ENCODE results near the gene ADAMTS2.

ADAMTS2 gene

DNA sequence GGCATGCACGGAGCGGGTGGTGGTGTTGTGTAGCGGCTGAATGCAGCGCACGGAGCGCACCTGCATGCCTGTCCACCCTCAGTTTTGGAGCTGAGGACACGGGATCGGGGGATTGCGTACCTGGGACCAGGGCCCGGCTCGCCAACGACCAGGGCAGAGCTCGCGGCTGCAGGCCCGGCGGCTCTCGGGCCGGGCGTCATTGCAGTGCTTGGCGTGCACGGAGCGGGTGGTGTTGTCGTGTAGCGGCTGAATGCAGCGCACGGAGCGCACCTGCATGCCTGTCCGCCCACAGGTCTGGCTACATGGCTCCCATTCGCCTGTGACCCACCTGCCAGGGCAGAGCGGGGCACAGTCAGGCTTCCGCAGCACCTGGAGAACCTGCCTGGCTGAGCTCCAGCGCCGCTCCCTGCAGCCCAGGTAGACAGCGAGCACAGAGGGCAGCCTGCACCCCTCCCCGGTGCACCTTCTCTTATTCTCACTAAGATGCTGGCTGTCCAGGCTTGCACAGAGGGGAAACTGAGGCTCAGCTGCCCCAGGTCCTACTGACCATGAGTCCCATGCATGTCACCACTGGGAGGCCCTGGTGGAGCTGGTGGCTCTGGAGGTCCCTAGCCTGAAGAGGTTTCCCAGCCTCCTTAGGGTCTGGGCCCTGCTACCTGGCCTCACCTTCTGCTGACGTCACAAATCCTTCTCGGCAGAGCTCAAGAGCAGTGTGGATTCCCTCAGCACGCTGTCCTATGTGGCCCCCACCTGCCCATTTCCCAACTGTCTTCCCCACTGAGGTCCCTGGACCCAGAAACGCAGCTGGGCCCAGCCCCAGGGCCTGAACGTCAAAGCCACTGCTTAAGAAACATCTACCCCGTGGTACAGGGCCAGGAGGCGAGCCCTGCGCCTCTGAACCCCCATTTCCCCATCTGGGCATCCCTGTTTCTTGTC is 220.1 kb downstream of the ADAMTS2 start:
- Histone ChIP-seq H2BK5ac (ENCODE audit: low read length) (no peak overlapping the region), H3K14ac (ENCODE audit: low read length) (peak overlapping the region; percentile 56), H3K4me2 (ENCODE audit: insufficient read depth, low read length, poor library complexity, severe bottlenecking) (no peak overlapping the region), H2AK5ac (ENCODE audit: low read depth, low read length) (no peak overlapping the region), H2BK12ac (ENCODE audit: low read length) (peak overlapping the region; percentile 58), H3K79me1 (ENCODE audit: low read depth, low read length) (no peaks in the 10 kb centered on the region), H3K27ac (replicated peaks; ENCODE audit: low read length) (no peak overlapping the region), H3K9me3 (replicated peaks in 1 of 2; ENCODE audit: control insufficient read depth in 2 of 2, insufficient read depth in 1 of 2, low read depth in 1 of 2, low read length in 2 of 2) (peaks cover 3 to 38% of the 10 kb centered on the region in 2 donors), H3K18ac (ENCODE audit: low read length) (no peak overlapping the region), H3K4me1 (ENCODE audit: control insufficient read depth in 2 of 2, insufficient read depth in 1 of 2, low read depth in 1 of 2, low read length in 2 of 2) (no peaks in the 10 kb centered on the region), H2BK120ac (ENCODE audit: low read depth, low read length) (no peak overlapping the region), H3K23ac (ENCODE audit: low read depth, low read length, poor library complexity) (peak overlapping the region; percentile 65), H4K8ac (ENCODE audit: low read depth, low read length) (no peak overlapping the region), H3K9ac (ENCODE audit: low read depth, low read length, poor library complexity) (no peak overlapping the region), H3K4me3 (ENCODE audit: low read length in 2 of 2) (no peak overlapping the region), H4K91ac (ENCODE audit: low read depth, low read length, poor library complexity) (no peak overlapping the region), H3K27me3 (ENCODE audit: control insufficient read depth in 3 of 3, insufficient read depth in 3 of 3, low read depth in 1 of 3, low read length in 3 of 3) (no peaks in the 10 kb centered on the region), H2BK15ac (ENCODE audit: low read length) (no peak overlapping the region), H3K36me3 (replicated peaks in 1 of 2; ENCODE audit: control insufficient read depth in 2 of 2, insufficient read depth in 2 of 2, low read length in 2 of 2) (no peaks in the 10 kb centered on the region), H3K4ac (ENCODE audit: low read length) (no peak overlapping the region), H2AFZ (ENCODE audit: low read length) (no peak overlapping the region)
- WGBS, 2 donors (ENCODE audit: extremely low coverage in 2 of 2, insufficient read length in 2 of 2, insufficient replicate concordance in 1 of 2) = no CpG with 5 or more reads among the region's 43 CpGs
- DNase-seq (ENCODE audit: low spot score) = no peak

DNA sequence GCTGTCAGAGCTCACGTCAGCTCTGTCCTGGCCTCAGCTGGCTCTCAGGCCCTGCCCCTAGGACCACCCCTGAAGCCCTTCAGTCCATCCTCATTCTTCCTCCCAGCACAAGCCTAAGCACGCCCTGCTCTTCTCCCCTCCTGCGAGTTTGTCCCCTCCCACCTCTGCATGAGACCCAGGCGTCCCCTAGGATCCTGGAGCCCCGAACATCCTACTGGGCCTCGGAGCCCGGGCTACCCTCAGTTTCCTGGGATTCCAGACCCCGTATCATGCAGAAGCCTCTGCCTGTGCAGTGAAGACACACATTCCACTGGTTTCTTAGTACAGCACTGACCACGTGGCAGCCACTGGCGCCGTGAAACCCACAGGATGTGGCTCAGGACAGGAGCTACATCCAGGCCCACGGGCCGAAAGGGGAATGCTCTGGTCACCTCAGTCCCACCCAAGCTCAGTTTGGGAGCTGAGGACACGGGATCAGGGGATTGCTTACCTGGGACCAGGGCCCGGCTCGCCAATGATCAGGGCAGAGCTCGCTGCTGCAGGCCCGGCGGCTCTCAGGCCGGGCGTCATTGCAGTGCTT is 220.9 kb downstream of the ADAMTS2 start:
- WGBS, 2 donors (ENCODE audit: extremely low coverage in 2 of 2, insufficient read length in 2 of 2, insufficient replicate concordance in 1 of 2) = no CpG with 5 or more reads among the region's 21 CpGs
- no peak for DNase-seq (ENCODE audit: low spot score)
- H2BK120ac ChIP-seq (ENCODE audit: low read depth, low read length) = no peak overlapping the region
- H2BK15ac ChIP-seq (ENCODE audit: low read length) = no peak overlapping the region
- H2AK5ac ChIP-seq (ENCODE audit: low read depth, low read length) = no peak overlapping the region
- no peak overlapping the region for H3K9ac ChIP-seq (ENCODE audit: low read depth, low read length, poor library complexity)
- no peaks in the 10 kb centered on the region for H3K36me3 ChIP-seq (replicated peaks in 1 of 2; ENCODE audit: control insufficient read depth in 2 of 2, insufficient read depth in 2 of 2, low read length in 2 of 2)
- H3K4me3 ChIP-seq (ENCODE audit: low read length in 2 of 2) = no peak overlapping the region
- H2BK5ac ChIP-seq (ENCODE audit: low read length) = no peak overlapping the region
- H3K4ac ChIP-seq (ENCODE audit: low read length) = no peak overlapping the region
- no peaks in the 10 kb centered on the region for H3K27me3 ChIP-seq (ENCODE audit: control insufficient read depth in 3 of 3, insufficient read depth in 3 of 3, low read depth in 1 of 3, low read length in 3 of 3)
- H3K4me1 ChIP-seq (ENCODE audit: control insufficient read depth in 2 of 2, insufficient read depth in 1 of 2, low read depth in 1 of 2, low read length in 2 of 2) = no peaks in the 10 kb centered on the region
- no peak overlapping the region for H3K27ac ChIP-seq (replicated peaks; ENCODE audit: low read length)
- no peak overlapping the region for H3K23ac ChIP-seq (ENCODE audit: low read depth, low read length, poor library complexity)
- H3K4me2 ChIP-seq (ENCODE audit: insufficient read depth, low read length, poor library complexity, severe bottlenecking) = no peak overlapping the region
- no peak overlapping the region for H3K14ac ChIP-seq (ENCODE audit: low read length)
- no peaks in the 10 kb centered on the region for H3K79me1 ChIP-seq (ENCODE audit: low read depth, low read length)
- H4K91ac ChIP-seq (ENCODE audit: low read depth, low read length, poor library complexity) = no peak overlapping the region
- H4K8ac ChIP-seq (ENCODE audit: low read depth, low read length) = no peak overlapping the region
- H3K9me3 ChIP-seq (replicated peaks in 1 of 2; ENCODE audit: control insufficient read depth in 2 of 2, insufficient read depth in 1 of 2, low read depth in 1 of 2, low read length in 2 of 2) = peaks cover 3 to 41% of the 10 kb centered on the region in 2 donors
- no peak overlapping the region for H3K18ac ChIP-seq (ENCODE audit: low read length)
- no peak overlapping the region for H2AFZ ChIP-seq (ENCODE audit: low read length)
- peak overlapping the region; percentile 58 for H2BK12ac ChIP-seq (ENCODE audit: low read length)

DNA sequence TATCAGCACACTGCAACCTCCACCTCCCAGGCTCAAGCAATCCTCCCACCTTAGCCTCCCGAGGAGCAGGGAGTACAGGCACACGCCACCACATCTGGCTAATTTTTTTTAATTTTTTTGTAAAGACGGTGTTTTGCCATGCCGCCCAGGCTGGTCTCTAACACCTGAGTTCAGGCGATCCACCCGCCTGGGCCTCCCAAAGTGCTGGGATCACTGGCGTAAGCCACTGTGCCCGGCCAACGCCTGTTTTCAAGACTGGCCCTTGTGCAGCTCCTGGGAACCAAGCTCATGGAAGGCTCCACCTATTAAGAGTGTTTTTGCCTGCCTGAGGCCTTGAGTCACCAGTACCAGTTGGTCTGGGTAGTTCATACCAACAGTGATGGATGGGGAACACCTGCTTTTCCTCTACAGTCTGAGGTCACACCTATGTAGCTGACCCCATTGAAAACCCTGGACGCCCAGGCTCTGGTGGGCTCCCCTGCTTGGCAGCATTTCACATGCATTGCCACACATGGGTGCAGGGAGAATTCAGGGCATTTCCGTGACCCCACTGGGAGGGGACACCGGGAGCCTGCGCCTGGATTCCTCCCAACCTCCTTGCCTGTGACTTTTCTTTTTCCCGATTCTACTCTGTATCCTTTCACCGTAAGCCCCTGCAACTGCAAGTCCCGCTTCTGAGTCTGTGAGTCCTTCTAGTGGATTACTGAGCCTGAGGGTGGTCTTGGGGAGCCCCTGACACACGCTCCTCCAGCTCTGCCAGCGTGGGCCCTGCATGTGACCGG is 221.6 kb downstream of the ADAMTS2 start:
- no peak overlapping the region for H4K91ac ChIP-seq (ENCODE audit: low read depth, low read length, poor library complexity)
- no peak overlapping the region for H3K9ac ChIP-seq (ENCODE audit: low read depth, low read length, poor library complexity)
- H3K18ac ChIP-seq (ENCODE audit: low read length) = no peak overlapping the region
- no peak overlapping the region for H2AFZ ChIP-seq (ENCODE audit: low read length)
- H2BK12ac ChIP-seq (ENCODE audit: low read length) = no peak overlapping the region
- no peak overlapping the region for H2BK15ac ChIP-seq (ENCODE audit: low read length)
- peaks cover 3 to 44% of the 10 kb centered on the region in 2 donors for H3K9me3 ChIP-seq (replicated peaks in 1 of 2; ENCODE audit: control insufficient read depth in 2 of 2, insufficient read depth in 1 of 2, low read depth in 1 of 2, low read length in 2 of 2)
- H3K4ac ChIP-seq (ENCODE audit: low read length) = no peak overlapping the region
- no peak overlapping the region for H3K23ac ChIP-seq (ENCODE audit: low read depth, low read length, poor library complexity)
- no peaks in the 10 kb centered on the region for H3K36me3 ChIP-seq (replicated peaks in 1 of 2; ENCODE audit: control insufficient read depth in 2 of 2, insufficient read depth in 2 of 2, low read length in 2 of 2)
- no CpG with 5 or more reads among the region's 19 CpGs for WGBS, 2 donors (ENCODE audit: extremely low coverage in 2 of 2, insufficient read length in 2 of 2, insufficient replicate concordance in 1 of 2)
- no peak overlapping the region for H2BK5ac ChIP-seq (ENCODE audit: low read length)
- H3K79me1 ChIP-seq (ENCODE audit: low read depth, low read length) = no peaks in the 10 kb centered on the region
- no peak overlapping the region for H3K27ac ChIP-seq (replicated peaks; ENCODE audit: low read length)
- peak overlapping the region in 1 of 2 donors; percentile 25 for H3K4me3 ChIP-seq (ENCODE audit: low read length in 2 of 2)
- no peak overlapping the region for H2AK5ac ChIP-seq (ENCODE audit: low read depth, low read length)
- no peak for DNase-seq (ENCODE audit: low spot score)
- H3K4me1 ChIP-seq (ENCODE audit: control insufficient read depth in 2 of 2, insufficient read depth in 1 of 2, low read depth in 1 of 2, low read length in 2 of 2) = no peaks in the 10 kb centered on the region
- no peak overlapping the region for H4K8ac ChIP-seq (ENCODE audit: low read depth, low read length)
- no peaks in the 10 kb centered on the region for H3K27me3 ChIP-seq (ENCODE audit: control insufficient read depth in 3 of 3, insufficient read depth in 3 of 3, low read depth in 1 of 3, low read length in 3 of 3)
- H3K4me2 ChIP-seq (ENCODE audit: insufficient read depth, low read length, poor library complexity, severe bottlenecking) = no peak overlapping the region
- H3K14ac ChIP-seq (ENCODE audit: low read length) = no peak overlapping the region
- H2BK120ac ChIP-seq (ENCODE audit: low read depth, low read length) = no peak overlapping the region

DNA sequence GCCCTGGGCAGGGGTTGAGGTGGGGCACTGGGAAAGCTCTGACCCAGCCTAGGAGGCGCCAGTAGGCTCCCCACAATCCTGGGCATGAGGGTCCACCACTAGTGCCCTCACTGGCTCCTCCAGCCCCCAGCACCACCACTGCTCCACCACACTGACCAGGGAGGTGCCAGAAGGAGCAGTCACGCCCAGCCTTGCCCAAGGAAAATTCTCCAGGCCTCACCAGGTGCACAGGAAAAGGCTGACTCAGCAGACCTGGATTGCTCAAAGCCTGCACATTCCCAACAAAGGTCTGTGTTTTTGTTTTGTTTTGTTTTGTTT is 222.2 kb downstream of the ADAMTS2 start:
- WGBS, 2 donors (ENCODE audit: extremely low coverage in 2 of 2, insufficient read length in 2 of 2, insufficient replicate concordance in 1 of 2) = no CpG with 5 or more reads among the region's 2 CpGs
- H3K27ac ChIP-seq (replicated peaks; ENCODE audit: low read length) = no peak overlapping the region
- H2BK12ac ChIP-seq (ENCODE audit: low read length) = no peak overlapping the region
- no peak overlapping the region for H4K91ac ChIP-seq (ENCODE audit: low read depth, low read length, poor library complexity)
- H3K18ac ChIP-seq (ENCODE audit: low read length) = no peak overlapping the region
- no peaks in the 10 kb centered on the region for H3K27me3 ChIP-seq (ENCODE audit: control insufficient read depth in 3 of 3, insufficient read depth in 3 of 3, low read depth in 1 of 3, low read length in 3 of 3)
- H2BK120ac ChIP-seq (ENCODE audit: low read depth, low read length) = no peak overlapping the region
- no peak overlapping the region for H3K4ac ChIP-seq (ENCODE audit: low read length)
- H2BK5ac ChIP-seq (ENCODE audit: low read length) = no peak overlapping the region
- DNase-seq (ENCODE audit: low spot score) = no peak
- no peak overlapping the region for H2BK15ac ChIP-seq (ENCODE audit: low read length)
- H4K8ac ChIP-seq (ENCODE audit: low read depth, low read length) = no peak overlapping the region
- H3K9me3 ChIP-seq (replicated peaks in 1 of 2; ENCODE audit: control insufficient read depth in 2 of 2, insufficient read depth in 1 of 2, low read depth in 1 of 2, low read length in 2 of 2) = peaks cover 3 to 45% of the 10 kb centered on the region in 2 donors
- no peak overlapping the region for H3K4me2 ChIP-seq (ENCODE audit: insufficient read depth, low read length, poor library complexity, severe bottlenecking)
- no peak overlapping the region for H3K9ac ChIP-seq (ENCODE audit: low read depth, low read length, poor library complexity)
- H2AK5ac ChIP-seq (ENCODE audit: low read depth, low read length) = no peak overlapping the region
- H3K36me3 ChIP-seq (replicated peaks in 1 of 2; ENCODE audit: control insufficient read depth in 2 of 2, insufficient read depth in 2 of 2, low read length in 2 of 2) = no peaks in the 10 kb centered on the region
- no peak overlapping the region for H2AFZ ChIP-seq (ENCODE audit: low read length)
- H3K4me1 ChIP-seq (ENCODE audit: control insufficient read depth in 2 of 2, insufficient read depth in 1 of 2, low read depth in 1 of 2, low read length in 2 of 2) = no peaks in the 10 kb centered on the region
- H3K23ac ChIP-seq (ENCODE audit: low read depth, low read length, poor library complexity) = no peak overlapping the region
- peak overlapping the region in 1 of 2 donors; percentile 27 for H3K4me3 ChIP-seq (ENCODE audit: low read length in 2 of 2)
- H3K14ac ChIP-seq (ENCODE audit: low read length) = no peak overlapping the region
- H3K79me1 ChIP-seq (ENCODE audit: low read depth, low read length) = no peaks in the 10 kb centered on the region
